Body of pancreas (tissue), 4 donors: ENCODE results near the gene RAC2. TPM values are rescaled to one million over a fixed set of nuclear protein-coding genes. Genes with fewer than 3 reads are reported as not detected.

Experiments
- ATAC-seq: fragments of 150-250 bp; one replicate; pipeline ENCODE4 v1.9.1; 2016
- DNase-seq, 4 donors: peaks; one replicate each; pipeline ENCODE4 v3.0.0-alpha.2; 2019
- H3K27ac ChIP-seq, 4 donors: fragments of 200-600 bp; sonication (generic); 1 replicate in 3 of 4; 2 replicates in 1 of 4; pipeline versions ENCODE4 v1.5.1 to v1.6.1; 2016 to 2019; ENCODE audit warnings: mild to moderate bottlenecking in 1 of 4, mixed read lengths in 1 of 4, moderate library complexity in 1 of 4
- H3K27me3 ChIP-seq, 2 donors: fragments of 200-600 bp; sonication (generic); one replicate each; pipeline ENCODE4 v1.6.0; 2016; ENCODE audit warnings: mild to moderate bottlenecking in 1 of 2
- H3K36me3 ChIP-seq, 2 donors: fragments of 200-600 bp; sonication (generic); replicated peaks in 1 of 2; 2 replicates each; pipeline ENCODE4 v1.5.1; 2016; ENCODE audit warnings: low read depth in 2 of 2; ENCODE audit not compliant: insufficient read depth in 1 of 2
- H3K4me1 ChIP-seq: fragments of 200-600 bp; sonication (generic); one replicate; pipeline ENCODE4 v1.6.0; 2016
- H3K4me3 ChIP-seq, 2 donors: fragments of 200-600 bp; sonication (generic); 1 replicate in 1 of 2; 2 replicates in 1 of 2; pipeline ENCODE4 v1.5.1; 2016 to 2019
- H3K9me3 ChIP-seq, 3 donors: fragments of 200-600 bp; sonication (generic); 1 replicate in 2 of 3; 2 replicates in 1 of 3; pipeline ENCODE4 v1.5.1; 2016
- CTCF ChIP-seq, 7 experiments: fragments of 450-650 bp in 4 of 7; fragments of 200-600 bp in 3 of 7; sonication (generic) in 3 of 7; IDR thresholded peaks; one replicate each; pipeline ENCODE4 v1.5.1; 2016 to 2019; ENCODE audit warnings: antibody characterized with exemption in 7 of 7
- POLR2A ChIP-seq, 3 donors: fragments of 450-650 bp; IDR thresholded peaks; one replicate each; pipeline ENCODE4 v1.6.1; 2016; ENCODE audit warnings: antibody characterized with exemption in 3 of 3, mild to moderate bottlenecking in 2 of 3
- WGBS, 2 donors: methylation state at CpG; one replicate each; pipeline ENCODE4 v1.1.5; 2017; 5-methylcytosine and 5-hydroxymethylcytosine counted together
- intact Hi-C: fragments of 100-400 bp; cut with DNase I; formaldehyde crosslinking; loops from one replicate; pipeline ENCODE4 v1.15.1; 2023
- total RNA-seq, 2 donors: library from RNA; depleted of rRNA; stranded (reverse); fragments of >200 nt; gene quantifications; one replicate each; pipeline ENCODE4 v1.1.0, GENCODE V29; 2016

Gene RAC2
- total RNA-seq, 2 donors from 2014 or later: 4.3 to 4.9 TPM

DNA sequence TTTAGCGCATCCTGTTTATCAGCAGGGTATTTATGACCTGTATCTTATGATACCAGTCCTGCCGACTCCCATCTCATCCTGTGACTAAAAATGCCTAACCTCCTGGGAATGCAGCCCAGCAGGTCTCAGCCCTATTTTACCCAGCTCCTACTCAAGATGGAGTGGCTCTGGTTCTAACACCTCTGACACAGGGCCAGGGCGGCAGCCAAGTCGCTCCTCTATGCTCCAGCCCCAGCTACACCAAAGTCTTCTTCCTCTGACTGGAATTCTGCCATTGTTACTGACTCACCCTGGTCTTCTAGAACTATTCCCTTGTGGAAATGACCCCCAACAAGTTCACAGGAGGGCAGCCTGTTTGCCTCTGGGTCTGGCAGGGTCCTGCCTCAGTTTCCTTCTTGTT, 48.1 kb downstream of the RAC2 start:
- ATAC-seq: no peak
- no peak for DNase-seq
- Histone ChIP-seq H3K4me1 (peaks cover 31% of the 10 kb centered on the region), H3K27ac (peak overlapping the region in 2 of 4 donors; percentile 70 to 85), H3K36me3 (no peaks in the 10 kb centered on the region), H3K27me3 (no peaks in the 10 kb centered on the region), H3K4me3 (no peak overlapping the region), H3K9me3 (no peaks in the 10 kb centered on the region)
- intact Hi-C loops: no loop called here
- TF ChIP-seq POLR2A (IDR thresholded peaks at IDR 0.05) (no peak), CTCF (IDR thresholded peaks at IDR 0.05) (no peak)
- 84 to 96% methylated on average over 4 of the region's 4 CpGs for WGBS, 2 donors

DNA sequence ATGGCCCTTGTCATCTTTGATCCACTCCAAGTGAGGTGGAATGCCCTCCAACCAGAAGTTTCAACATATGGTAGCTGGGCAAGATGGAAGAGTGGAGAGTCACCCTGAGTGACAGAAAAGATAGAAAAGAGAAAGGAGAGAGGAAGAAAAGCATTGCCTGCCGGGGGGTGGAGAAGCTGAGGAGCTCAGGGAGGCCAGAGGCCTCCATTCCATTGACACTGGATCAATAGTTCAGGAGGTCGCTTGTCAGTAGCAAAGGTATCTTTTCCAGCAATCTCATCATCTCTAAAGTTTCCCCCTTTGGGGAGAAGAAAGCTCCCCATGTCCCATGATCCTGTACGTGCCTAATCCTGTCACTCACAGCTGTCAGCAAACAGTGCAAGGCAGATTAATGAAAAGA, 49.3 kb downstream of the RAC2 start:
- Histone ChIP-seq H3K4me1 (peaks cover 28% of the 10 kb centered on the region), H3K9me3 (no peaks in the 10 kb centered on the region), H3K4me3 (no peak overlapping the region), H3K27me3 (no peaks in the 10 kb centered on the region), H3K27ac (no peak overlapping the region), H3K36me3 (no peaks in the 10 kb centered on the region)
- WGBS, 2 donors: 71 to 73% methylated on average over 3 of the region's 3 CpGs
- ATAC-seq (no peak), DNase-seq (no peak)
- TF ChIP-seq CTCF (IDR thresholded peaks at IDR 0.05) (no peak), POLR2A (IDR thresholded peaks at IDR 0.05) (no peak)
- intact Hi-C loops: no loop called here

- Histone ChIP-seq H3K36me3 (no peaks in the 10 kb centered on the region), H3K27ac (peak overlapping the region in 1 of 4 donors; percentile 3), H3K9me3 (no peaks in the 10 kb centered on the region), H3K27me3 (no peaks in the 10 kb centered on the region), H3K4me3 (no peak overlapping the region), H3K4me1 (peaks cover 31% of the 10 kb centered on the region)
- WGBS, 2 donors: 73 to 74% methylated on average over 10 of the region's 10 CpGs
- DNase-seq: peak in 2 of 4 donors; percentile 13 to 33
- TF ChIP-seq POLR2A (IDR thresholded peaks at IDR 0.05) (no peak), CTCF (IDR thresholded peaks at IDR 0.05) (no peak)
- intact Hi-C loops: no loop called here
- ATAC-seq: no peak
Measured at GRCh38 chr22:37193629-37194191, 50.4 kb downstream of the RAC2 start.

GRCh38 chr22:37192741-37193140, 51.3 kb downstream of the RAC2 start:
- WGBS, 2 donors: 92 to 100% methylated on average over 1 of the region's 1 CpG
- Histone ChIP-seq H3K36me3 (no peaks in the 10 kb centered on the region), H3K9me3 (no peaks in the 10 kb centered on the region), H3K4me3 (no peak overlapping the region), H3K27me3 (no peaks in the 10 kb centered on the region), H3K27ac (no peak overlapping the region), H3K4me1 (peaks cover 33% of the 10 kb centered on the region)
- TF ChIP-seq CTCF (IDR thresholded peaks at IDR 0.05) (no peak), POLR2A (IDR thresholded peaks at IDR 0.05) (no peak)
- DNase-seq (no peak), ATAC-seq (no peak)
- intact Hi-C loops: no loop called here

- no peak for TF ChIP-seq CTCF (IDR thresholded peaks at IDR 0.05)
- no peak for TF ChIP-seq POLR2A (IDR thresholded peaks at IDR 0.05)
- Histone ChIP-seq H3K27ac (no peak overlapping the region), H3K27me3 (no peaks in the 10 kb centered on the region), H3K4me1 (peaks cover 33% of the 10 kb centered on the region), H3K36me3 (no peaks in the 10 kb centered on the region), H3K4me3 (no peak overlapping the region), H3K9me3 (no peaks in the 10 kb centered on the region)
- whole genome bisulfite sequencing, 2 donors: 53 to 67% methylated on average over 2 of the region's 2 CpGs
- intact Hi-C loops: no loop called here
- no peak for DNase-seq
- ATAC-seq: no peak
Measured at GRCh38 chr22:37192204-37192603, 51.9 kb downstream of the RAC2 start.
